T1000 (cell line): ENCODE measurements around the gene BHLHE40.
A peak's percentile ranks its signal among the peaks of the same experiment; 100 is the strongest.

Source experiments
- DNase-seq: peaks from one replicate; lab custom pipeline; 2025; ENCODE audit warnings: mixed read lengths; lab: John Stamatoyannopoulos, UW

Gene BHLHE40

GRCh38 chr3:5001135-5001534 lies 21.9 kb downstream of the BHLHE40 start:
- no peak for DNase-seq

GRCh38 chr3:5001805-5002173 lies 22.6 kb downstream of the BHLHE40 start:
- DNase-seq, result no peak

GRCh38 chr3:5002174-5002870 lies 23.1 kb downstream of the BHLHE40 start:
- no peak for DNase-seq

DNA sequence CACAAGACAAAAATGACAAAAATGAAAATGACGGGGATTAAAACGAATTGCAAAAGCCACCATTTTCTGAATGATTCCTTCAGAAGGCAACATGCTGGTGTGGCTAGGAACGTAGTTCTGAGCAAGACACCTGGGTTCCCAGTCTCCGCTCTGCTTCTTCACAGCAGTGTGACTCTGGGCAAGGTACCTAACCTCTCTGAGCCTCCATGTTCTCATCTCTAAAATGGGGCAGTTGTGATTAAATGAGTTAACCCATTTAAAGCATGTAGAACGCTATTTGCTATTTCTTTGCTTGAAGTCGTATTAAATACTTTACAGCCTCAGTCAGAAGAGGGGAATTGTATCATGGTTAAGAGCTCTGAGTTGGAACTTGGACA lies 23.6 kb downstream of the BHLHE40 start:
- no peak for DNase-seq

DNA sequence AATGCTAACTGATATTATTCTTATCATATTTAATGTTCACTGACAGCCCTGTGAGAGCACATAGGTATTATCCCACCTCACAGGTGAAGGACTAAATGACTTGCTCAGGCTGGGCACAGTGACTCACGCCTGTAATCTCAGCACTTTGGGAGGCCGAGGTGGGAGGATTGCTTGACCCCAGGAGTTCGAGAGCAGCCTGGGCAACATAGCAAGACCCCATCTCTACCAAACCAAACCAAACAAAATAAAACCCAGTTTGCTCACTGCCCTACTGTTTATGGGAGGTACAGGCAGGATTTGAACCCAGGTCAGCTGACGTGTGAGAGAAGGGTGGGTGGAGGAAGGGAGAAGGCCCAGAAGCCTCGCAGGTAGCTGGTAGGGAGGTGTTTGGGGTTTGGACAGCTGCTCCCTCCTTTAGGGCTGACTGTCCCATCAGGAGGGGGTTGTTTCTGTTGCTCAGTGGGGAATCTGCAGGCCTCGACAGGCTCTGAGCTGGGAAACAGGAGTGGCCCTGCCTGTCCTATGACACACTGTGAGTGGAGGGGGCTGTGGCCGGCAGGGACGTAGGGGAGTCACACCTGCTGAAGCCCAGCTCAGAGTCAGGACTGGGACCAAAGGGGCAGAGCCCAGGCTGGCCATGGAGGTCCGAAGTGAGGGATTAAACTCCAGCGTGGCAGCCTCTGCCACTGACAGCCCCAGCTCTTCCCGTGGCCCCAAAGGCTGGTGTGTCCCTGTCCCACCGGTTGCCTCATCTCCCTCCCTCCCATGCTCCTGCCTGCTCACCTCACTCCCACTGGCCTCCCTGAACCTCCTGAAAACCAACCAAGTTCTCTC lies 25.3 kb downstream of the BHLHE40 start:
- DNase-seq, result no peak

GRCh38 chr3:5005367-5005766 lies 26.1 kb downstream of the BHLHE40 start:
- no peak for DNase-seq

- no peak for DNase-seq
Measured at GRCh38 chr3:5006755-5007202, 27.5 kb downstream of the BHLHE40 start.

- DNase-seq, result no peak
Measured at GRCh38 chr3:5007873-5008272, 28.6 kb downstream of the BHLHE40 start.

DNA sequence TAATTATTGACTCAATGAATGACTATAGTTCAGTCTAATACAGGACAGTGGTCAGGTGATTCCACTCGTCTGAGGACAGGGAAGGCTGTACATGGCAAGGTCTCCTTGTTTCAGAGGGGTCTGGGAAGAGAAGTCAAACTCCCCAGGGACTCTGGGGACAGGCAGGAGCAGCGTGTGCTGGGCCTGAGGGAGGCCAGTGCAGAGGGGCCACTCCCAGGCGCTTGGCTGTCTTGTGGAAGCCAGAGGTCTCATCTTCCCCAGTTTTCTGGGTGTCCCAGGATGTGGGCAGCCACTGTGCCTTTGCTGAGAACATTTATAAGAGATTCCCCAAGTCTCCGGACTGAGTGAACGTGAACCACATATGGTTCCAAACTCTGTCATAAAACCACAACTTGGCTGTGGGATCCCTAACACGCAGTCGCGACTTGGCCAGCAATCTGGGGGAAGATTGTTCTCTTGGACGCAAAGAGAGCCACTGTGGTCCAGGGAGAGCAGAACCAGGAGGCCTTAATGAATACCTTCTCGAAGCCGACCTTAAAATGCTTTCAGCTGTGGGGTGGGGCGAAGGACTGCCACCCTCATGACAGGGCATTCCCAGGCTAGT lies 30.4 kb downstream of the BHLHE40 start:
- DNase-seq, result no peak

- no peak for DNase-seq
Measured at GRCh38 chr3:5010140-5010539, 30.9 kb downstream of the BHLHE40 start.

- DNase-seq, result no peak
Measured at GRCh38 chr3:5010706-5011554, 31.7 kb downstream of the BHLHE40 start.

DNA sequence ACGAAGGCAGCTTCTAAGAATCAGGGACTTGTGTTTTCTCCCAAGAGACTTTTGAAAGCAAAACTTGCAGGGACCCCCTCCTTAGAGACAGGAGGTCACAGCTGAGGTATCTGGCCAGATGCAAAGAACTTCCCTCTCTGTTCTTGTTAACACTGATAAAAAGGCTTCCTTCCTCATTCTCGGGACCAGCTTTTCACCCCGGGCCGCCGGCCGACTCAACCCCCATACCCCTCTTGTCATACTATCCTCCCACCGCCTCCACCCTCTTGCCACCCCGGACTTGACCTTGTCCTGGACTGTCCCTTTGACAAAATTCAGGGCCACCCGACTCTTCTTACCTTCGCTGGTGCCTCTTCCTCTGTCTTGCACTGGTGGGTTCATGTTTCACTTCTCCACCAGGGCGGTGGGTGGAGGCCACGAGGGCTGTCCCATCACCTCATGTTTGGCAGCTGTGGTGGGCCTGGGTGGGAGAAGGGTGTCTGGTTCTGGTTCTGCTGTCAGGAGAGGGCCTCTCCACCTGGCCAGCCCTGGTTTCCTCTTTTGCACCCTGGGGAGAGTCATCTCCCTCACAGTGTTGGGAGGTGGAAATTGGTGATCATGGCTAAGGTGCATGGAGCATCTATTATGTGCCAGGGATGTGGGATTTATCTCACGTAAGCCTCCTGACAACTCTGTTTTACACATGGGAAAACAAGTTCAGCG lies 32.5 kb downstream of the BHLHE40 start:
- DNase-seq, result no peak

GRCh38 chr3:5012367-5012766 lies 33.1 kb downstream of the BHLHE40 start:
- no peak for DNase-seq

- peak; percentile 8 for DNase-seq
Measured at GRCh38 chr3:5013021-5013906, 34.0 kb downstream of the BHLHE40 start.

DNA sequence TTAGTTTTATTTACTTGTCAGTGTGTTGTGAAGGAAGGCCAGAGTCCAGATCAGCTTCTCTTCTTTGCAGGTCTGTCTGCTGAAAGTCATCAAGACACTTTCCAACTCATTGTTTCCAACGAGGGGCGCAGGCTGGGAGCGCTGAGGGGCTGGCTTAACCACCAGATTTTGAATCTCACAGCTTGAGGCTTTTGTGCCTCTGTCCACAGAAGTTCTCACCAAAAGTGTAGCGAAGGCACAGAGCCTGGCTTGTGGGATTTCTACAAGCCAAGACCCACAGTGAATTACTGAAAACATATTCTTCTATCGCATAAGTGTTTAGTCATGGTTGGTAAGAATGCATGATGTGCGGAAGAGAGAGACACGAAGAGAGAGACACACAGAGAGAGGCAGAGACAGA lies 35.2 kb downstream of the BHLHE40 start:
- DNase-seq, result no peak

GRCh38 chr3:5015056-5015455 lies 35.8 kb downstream of the BHLHE40 start:
- DNase-seq, result no peak

DNA sequence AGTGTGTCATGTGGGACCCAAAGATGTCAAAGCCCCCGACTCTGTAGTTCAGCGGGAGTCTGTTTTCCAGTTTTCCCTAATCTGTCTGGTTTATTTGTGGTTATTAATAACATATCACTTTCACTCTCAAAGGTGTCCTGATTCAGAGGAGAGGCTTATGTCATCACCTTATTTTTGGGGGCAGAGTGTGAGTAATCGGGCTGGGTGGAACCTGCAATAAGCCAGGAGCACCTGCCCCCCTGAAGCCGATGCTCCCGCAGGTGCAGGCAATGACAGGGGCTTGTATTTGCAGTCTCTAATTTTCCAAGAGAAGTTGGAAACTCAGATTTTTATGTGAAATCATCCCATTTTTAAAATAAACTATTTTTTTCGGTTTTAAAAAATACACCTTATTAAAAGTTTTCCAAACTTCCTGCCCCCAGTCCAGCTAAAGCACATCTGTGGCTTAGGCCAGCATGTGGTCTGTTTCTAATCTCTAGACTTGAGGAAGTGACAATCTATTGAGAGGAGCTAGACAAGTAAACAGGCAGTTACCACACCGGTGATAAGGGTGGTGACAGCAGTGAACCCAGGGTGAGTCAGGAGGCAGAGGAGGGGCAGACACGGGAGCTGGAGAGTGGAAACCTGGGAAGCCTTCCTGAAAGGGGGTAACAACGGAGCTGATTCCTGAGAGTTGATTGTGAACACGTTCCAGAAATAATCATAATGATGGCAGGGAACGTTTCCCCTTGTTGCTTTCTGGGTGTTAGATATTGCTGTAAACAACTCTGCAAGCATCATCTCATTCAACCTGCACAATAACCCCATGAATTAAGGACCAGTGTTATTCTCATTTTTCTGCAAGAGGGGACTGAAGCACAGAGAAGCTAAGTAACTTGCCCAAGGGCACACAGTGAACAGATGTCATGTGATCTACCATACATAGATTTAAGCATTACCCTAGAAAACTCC lies 37.2 kb downstream of the BHLHE40 start:
- no peak for DNase-seq

GRCh38 chr3:5017925-5018531 lies 38.8 kb downstream of the BHLHE40 start:
- DNase-seq, result no peak
